SK-N-SH treated with all-trans-retinoic acid at 6 μM for 48 hours (cell line): ENCODE data around the gene TIMP2.

Experiments
- PATZ1 ChIP-seq: fragments of 250-450 bp; sonication (Bioruptor Pico); IDR thresholded peaks from 2 replicates; pipeline ENCODE4 v1.8.0; 2020; ENCODE audit warnings: mild to moderate bottlenecking, moderate library complexity, borderline replicate concordance
- TOX ChIP-seq: fragments of 250-450 bp; sonication (Bioruptor Pico); IDR thresholded peaks from 2 replicates; pipeline ENCODE4 v1.8.0; 2021; ENCODE audit warnings: mild to moderate bottlenecking, moderate library complexity, borderline replicate concordance
- ZC3H10 ChIP-seq: fragments of 250-450 bp; sonication (Bioruptor Pico); IDR thresholded peaks from 2 replicates; pipeline ENCODE4 v1.5.1; 2021; ENCODE audit warnings: mild to moderate bottlenecking, moderate library complexity
- ZFP30 ChIP-seq: fragments of 450-650 bp; formaldehyde crosslinking; IDR thresholded peaks from 2 replicates; pipeline ENCODE4 v1.5.0; 2022; ENCODE audit warnings: mild to moderate bottlenecking, moderate library complexity
- ZNF8 ChIP-seq: fragments of 450-650 bp; formaldehyde crosslinking; IDR thresholded peaks from 2 replicates; pipeline ENCODE4 v1.5.0; 2020; ENCODE audit warnings: mild to moderate bottlenecking, moderate library complexity
- TF ChIP-seq, protein P1 (sequence below): fragments of 250-450 bp; sonication (Bioruptor Pico); IDR thresholded peaks from 2 replicates; pipeline ENCODE4 v1.8.0; 2021; ENCODE audit warnings: low read depth, mild to moderate bottlenecking, moderate library complexity, borderline replicate concordance

DNA sequence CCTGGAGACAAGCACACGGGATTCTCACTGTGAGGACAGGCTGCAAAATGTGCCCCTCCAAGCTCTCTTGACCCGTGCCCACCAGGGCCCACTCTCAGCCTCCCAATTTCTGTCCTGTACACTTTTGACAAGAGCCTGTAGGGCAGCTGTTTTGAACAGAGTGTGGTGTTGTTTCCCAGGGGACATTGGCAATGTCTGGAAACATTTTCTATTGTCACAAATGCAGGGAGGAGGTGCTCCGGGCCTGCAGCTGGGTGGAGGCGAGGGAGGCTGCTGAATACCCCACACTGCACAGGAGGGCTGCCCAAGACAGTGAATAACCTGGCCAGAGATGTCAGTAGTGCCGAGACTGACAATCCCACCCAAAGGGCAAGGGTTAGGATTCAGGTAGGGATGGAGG is 32.7 kb downstream of the TIMP2 start:
- TF ChIP-seq ZC3H10 (CRISPR knock-in tag): no peak
- TF ChIP-seq ZNF8: no peak
- TF ChIP-seq, protein P1, sequence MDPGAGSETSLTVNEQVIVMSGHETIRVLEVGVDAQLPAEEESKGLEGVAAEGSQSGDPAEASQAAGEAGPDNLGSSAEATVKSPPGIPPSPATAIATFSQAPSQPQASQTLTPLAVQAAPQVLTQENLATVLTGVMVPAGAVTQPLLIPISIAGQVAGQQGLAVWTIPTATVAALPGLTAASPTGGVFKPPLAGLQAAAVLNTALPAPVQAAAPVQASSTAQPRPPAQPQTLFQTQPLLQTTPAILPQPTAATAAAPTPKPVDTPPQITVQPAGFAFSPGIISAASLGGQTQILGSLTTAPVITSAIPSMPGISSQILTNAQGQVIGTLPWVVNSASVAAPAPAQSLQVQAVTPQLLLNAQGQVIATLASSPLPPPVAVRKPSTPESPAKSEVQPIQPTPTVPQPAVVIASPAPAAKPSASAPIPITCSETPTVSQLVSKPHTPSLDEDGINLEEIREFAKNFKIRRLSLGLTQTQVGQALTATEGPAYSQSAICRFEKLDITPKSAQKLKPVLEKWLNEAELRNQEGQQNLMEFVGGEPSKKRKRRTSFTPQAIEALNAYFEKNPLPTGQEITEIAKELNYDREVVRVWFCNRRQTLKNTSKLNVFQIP (CRISPR knock-in tag): no peak
- TF ChIP-seq TOX (CRISPR knock-in tag): no peak
- no peak for TF ChIP-seq ZFP30 (CRISPR knock-in tag)
- no peak for TF ChIP-seq PATZ1
